PC-9 (cell line): ENCODE measurements around the gene KRTAP10-11. TPM values are rescaled to one million over a fixed set of nuclear protein-coding genes. Genes with fewer than 3 reads are reported as not detected.
"Not testable (repeated sequence)": the region's sequence is repeated elsewhere in the genome, so short reads cannot be mapped to it uniquely, and the experiment has no call there.

ENCODE experiments used
- BruUV-seq: library from RNA; stranded (reverse); fragments of 400-500 nt; replicated peaks from 2 replicates; lab custom pipeline; 2021; lab: Mats Ljungman, UMichigan
- CTCF ChIA-PET: fragments of 300-600 bp; sonication (Branson Sonifier 250); formaldehyde crosslinking; loops from one replicate; lab custom pipeline; 2022; ENCODE audit warnings: antibody characterized with exemption; lab: Charles Lee
- POLR2A ChIA-PET: fragments of 300-600 bp; sonication (Branson Sonifier 250); formaldehyde crosslinking; loops from one replicate; lab custom pipeline; 2022; ENCODE audit warnings: antibody characterized with exemption; ENCODE audit not compliant: unreplicated experiment; lab: Charles Lee
- DNase-seq, 2 experiments: peaks; one replicate each; pipeline versions ENCODE4 v3.0.0 to v3.0.0-alpha.2; 2015 to 2022; ENCODE audit warnings: mixed read lengths in 1 of 2
- H2AFZ ChIP-seq: fragments of 200-600 bp; sonication (generic); 2 replicates; pipeline ENCODE4 v1.8.1; 2017; ENCODE audit warnings: antibody characterized with exemption
- H3F3A ChIP-seq: fragments of 200-600 bp; sonication (generic); 2 replicates; pipeline ENCODE4 v1.8.1; 2017; ENCODE audit warnings: antibody characterized with exemption, mild to moderate bottlenecking, low read depth; ENCODE audit not compliant: insufficient read depth
- H3K27ac ChIP-seq: fragments of 200-600 bp; sonication (generic); 2 replicates; pipeline ENCODE4 v1.6.1; 2016; ENCODE audit warnings: mixed run types
- H3K27me3 ChIP-seq: fragments of 200-600 bp; sonication (generic); 2 replicates; pipeline ENCODE4 v1.6.1; 2016; ENCODE audit warnings: low read depth, mixed run types; ENCODE audit not compliant: insufficient read depth
- H3K36me3 ChIP-seq: fragments of 200-600 bp; sonication (generic); 2 replicates; pipeline ENCODE4 v1.6.1; 2016; ENCODE audit warnings: low read depth, mixed run types
- H3K4me1 ChIP-seq: fragments of 200-600 bp; sonication (generic); replicated peaks from 2 replicates; pipeline ENCODE4 v1.6.1; 2016; ENCODE audit warnings: mixed run types; ENCODE audit not compliant: insufficient read depth
- H3K4me2 ChIP-seq: fragments of 200-600 bp; sonication (generic); 2 replicates; pipeline ENCODE4 v1.6.1; 2017; ENCODE audit warnings: mixed run types
- H3K4me3 ChIP-seq: fragments of 200-600 bp; sonication (generic); 2 replicates; pipeline ENCODE4 v1.6.1; 2016; ENCODE audit warnings: mixed run types
- H3K79me2 ChIP-seq: fragments of 200-600 bp; sonication (generic); 2 replicates; pipeline ENCODE4 v1.6.1; 2017; ENCODE audit warnings: low read depth, mixed run types
- H3K9me2 ChIP-seq: fragments of 200-600 bp; sonication (generic); 2 replicates; pipeline ENCODE4 v1.8.1; 2017; ENCODE audit warnings: mild to moderate bottlenecking; ENCODE audit not compliant: insufficient read depth
- H3K9me3 ChIP-seq: fragments of 200-600 bp; sonication (generic); 2 replicates; pipeline ENCODE4 v1.8.1; 2016; ENCODE audit warnings: low read depth; ENCODE audit not compliant: insufficient read depth
- H4K20me1 ChIP-seq: fragments of 200-600 bp; sonication (generic); 2 replicates; pipeline ENCODE4 v1.8.1; 2017; ENCODE audit not compliant: insufficient read depth
- CTCF ChIP-seq: fragments of 200-600 bp; sonication (generic); conservative IDR thresholded peaks from 2 replicates; pipeline ENCODE4 v1.6.1; 2017; ENCODE audit warnings: mixed run types, antibody characterized with exemption, mild to moderate bottlenecking, moderate library complexity
- EZH2 ChIP-seq: fragments of 200-600 bp; sonication (generic); IDR thresholded peaks from 2 replicates; pipeline ENCODE4 v1.8.0; 2017; ENCODE audit warnings: antibody characterized with exemption, low read depth
- intact Hi-C: fragments of 100-400 bp; cut with micrococcal nuclease; formaldehyde crosslinking; loops from one replicate; pipeline ENCODE4 v1.10.0; 2022; ENCODE audit not compliant: unreplicated experiment
- total RNA-seq: library from RNA; stranded (reverse); gene quantifications from 2 replicates; pipeline ENCODE4 v1.2.3, GENCODE V29; 2021

The KRTAP10-11 gene
- total RNA-seq, 1 experiment from 2014 or later, result not detected

GRCh38 chr21:44609193-44609592 lies 37.0 kb upstream of the KRTAP10-11 start:
- ChIA-PET POLR2A (no interaction called here), CTCF (no interaction called here)
- H4K20me1 ChIP-seq, result no peaks in the 10 kb centered on the region
- no peak overlapping the region for H3K4me3 ChIP-seq
- DNase-seq, result no peak
- intact Hi-C loops, result no loop called here
- no peaks in the 10 kb centered on the region for H3K9me3 ChIP-seq
- H3K4me2 ChIP-seq, result no peak overlapping the region
- peaks cover 44% of the 10 kb centered on the region for H3K27me3 ChIP-seq
- no peaks in the 10 kb centered on the region for H3K79me2 ChIP-seq
- H3K36me3 ChIP-seq, result no peaks in the 10 kb centered on the region
- no peak for TF ChIP-seq EZH2
- TF ChIP-seq CTCF, result no peak
- H3K9me2 ChIP-seq, result no peaks in the 10 kb centered on the region
- no peak overlapping the region for H2AFZ ChIP-seq
- no TSS peak for BruUV-seq
- H3K4me1 ChIP-seq, result no peaks in the 10 kb centered on the region
- H3F3A ChIP-seq, result no peaks in the 10 kb centered on the region
- no peak overlapping the region for H3K27ac ChIP-seq

GRCh38 chr21:44610157-44610843 lies 35.9 kb upstream of the KRTAP10-11 start:
- H3K36me3 ChIP-seq, H3K4me2 ChIP-seq, H3F3A ChIP-seq, H3K9me3 ChIP-seq, H3K79me2 ChIP-seq, intact Hi-C loops, CTCF ChIA-PET, DNase-seq, H3K9me2 ChIP-seq, H2AFZ ChIP-seq, H3K27ac ChIP-seq, H3K4me3 ChIP-seq, H4K20me1 ChIP-seq, POLR2A ChIA-PET, BruUV-seq, H3K4me1 ChIP-seq: not testable (repeated sequence)
- H3K27me3 ChIP-seq, result peaks cover 42% of the 10 kb centered on the region

GRCh38 chr21:44611551-44611950 lies 34.7 kb upstream of the KRTAP10-11 start:
- no peaks in the 10 kb centered on the region for H3K36me3 ChIP-seq
- DNase-seq, result no peak
- no peaks in the 10 kb centered on the region for H3F3A ChIP-seq
- H3K9me3 ChIP-seq, result no peaks in the 10 kb centered on the region
- H2AFZ ChIP-seq, result no peak overlapping the region
- no peaks in the 10 kb centered on the region for H3K9me2 ChIP-seq
- ChIA-PET POLR2A (no interaction called here), CTCF (no interaction called here)
- H3K4me2 ChIP-seq, result no peak overlapping the region
- intact Hi-C loops, result no loop called here
- H3K4me1 ChIP-seq, result no peaks in the 10 kb centered on the region
- peaks cover 46% of the 10 kb centered on the region for H3K27me3 ChIP-seq
- H4K20me1 ChIP-seq, result no peaks in the 10 kb centered on the region
- H3K79me2 ChIP-seq, result no peaks in the 10 kb centered on the region
- no TSS peak for BruUV-seq
- no peak overlapping the region for H3K27ac ChIP-seq
- TF ChIP-seq EZH2 (no peak), CTCF (no peak)
- H3K4me3 ChIP-seq, result no peak overlapping the region

GRCh38 chr21:44612029-44612486 lies 34.2 kb upstream of the KRTAP10-11 start, which contains the start of gene KRTAP10-8:
TSS of gene KRTAP10-8 (plus strand) at chr21:44612079. CDS start at chr21:44612101, 22 bp downstream.
- ChIA-PET CTCF (no interaction called here), POLR2A (no interaction called here)
- H4K20me1 ChIP-seq, result no peaks in the 10 kb centered on the region
- no peaks in the 10 kb centered on the region for H3K36me3 ChIP-seq
- no peaks in the 10 kb centered on the region for H3K9me2 ChIP-seq
- intact Hi-C loops, result no loop called here
- no peaks in the 10 kb centered on the region for H3K4me1 ChIP-seq
- no TSS peak for BruUV-seq
- H3K79me2 ChIP-seq, result no peaks in the 10 kb centered on the region
- DNase-seq, result no peak
- no peak within 1 kb of the TSS for H2AFZ ChIP-seq
- no peak within 1 kb of the TSS for H3K27ac ChIP-seq
- peaks cover 45% of the 10 kb centered on the region for H3K27me3 ChIP-seq
- H3K9me3 ChIP-seq, result no peaks in the 10 kb centered on the region
- H3F3A ChIP-seq, result no peaks in the 10 kb centered on the region
- H3K4me2 ChIP-seq, result no peak within 1 kb of the TSS
- no peak within 1 kb of the TSS for H3K4me3 ChIP-seq
- TF ChIP-seq EZH2 (no peak), CTCF (no peak)
